Smooth muscle cell (in vitro differentiated cells): ENCODE data around the gene ARF6. TPM values are rescaled to one million over a fixed set of nuclear protein-coding genes. Genes with fewer than 3 reads are reported as not detected.

ENCODE experiments used
- DNase-seq: peaks from one replicate; lab custom pipeline; 2025; ENCODE audit not compliant: unreplicated experiment; lab: John Stamatoyannopoulos, UW
- H2AFZ ChIP-seq: fragments of 200-600 bp; sonication (generic); 2 replicates; pipeline ENCODE4 v1.6.0; 2016; ENCODE audit warnings: antibody characterized with exemption, low read depth, mild to moderate bottlenecking
- H3F3A ChIP-seq: fragments of 200-600 bp; sonication (generic); 2 replicates; pipeline ENCODE4 v1.6.0; 2017; ENCODE audit warnings: antibody characterized with exemption, low read depth
- H3K27ac ChIP-seq: fragments of 200-600 bp; sonication (generic); 2 replicates; pipeline ENCODE4 v1.5.1; 2016; ENCODE audit warnings: low read depth, mild to moderate bottlenecking
- H3K27me3 ChIP-seq: fragments of 200-600 bp; sonication (generic); 2 replicates; pipeline ENCODE4 v1.6.1; 2016; ENCODE audit warnings: low read depth, mild to moderate bottlenecking
- H3K36me3 ChIP-seq: fragments of 200-600 bp; sonication (generic); 2 replicates; pipeline ENCODE4 v1.5.1; 2016; ENCODE audit warnings: low read depth
- H3K4me1 ChIP-seq: fragments of 200-600 bp; sonication (generic); 2 replicates; pipeline ENCODE4 v1.5.1; 2016; ENCODE audit warnings: low read depth
- H3K4me2 ChIP-seq: fragments of 200-600 bp; sonication (generic); 2 replicates; pipeline ENCODE4 v1.6.0; 2016; ENCODE audit warnings: mild to moderate bottlenecking
- H3K4me3 ChIP-seq: fragments of 200-600 bp; sonication (generic); 2 replicates; pipeline ENCODE4 v1.5.1; 2016; ENCODE audit warnings: mild to moderate bottlenecking
- H3K79me2 ChIP-seq: fragments of 200-600 bp; sonication (generic); 2 replicates; pipeline ENCODE4 v1.6.0; 2016; ENCODE audit warnings: low read depth, mild to moderate bottlenecking
- H3K9ac ChIP-seq: fragments of 200-600 bp; sonication (generic); 2 replicates; pipeline ENCODE4 v1.6.0; 2016; ENCODE audit warnings: low read depth
- H3K9me3 ChIP-seq: fragments of 200-600 bp; sonication (generic); replicated peaks from 2 replicates; pipeline ENCODE4 v1.5.1; 2016; ENCODE audit warnings: low read depth
- H4K20me1 ChIP-seq: fragments of 200-600 bp; sonication (generic); 2 replicates; pipeline ENCODE4 v1.6.0; 2016; ENCODE audit warnings: low read depth
- WGBS: methylation state at CpG from one replicate; pipeline ENCODE4 v1.1.7; 2016; ENCODE audit warnings: low lambda C conversion rate; 5-methylcytosine and 5-hydroxymethylcytosine counted together
- polyA plus RNA-seq: library from polyadenylated mRNA; unstranded; fragments of >200 nt; fragmentation: Nextera tagmentation; extraction: Ambion mirVana; gene quantifications from 2 replicates; pipeline ENCODE4 v1.2.1, GENCODE V29; 2016
- small RNA-seq: library from RNA; depleted of rRNA; stranded (forward); fragments of <200 nt; gene quantifications from one replicate; pipeline ENCODE3, GENCODE V24; 2014
- total RNA-seq: library from RNA; depleted of rRNA; stranded (reverse); fragments of >200 nt; gene quantifications from 2 replicates; pipeline ENCODE4 v1.2.3, GENCODE V29; 2014
- TF ChIP-seq, protein P1 (sequence below): fragments of 200-600 bp; sonication (generic); IDR thresholded peaks from 2 replicates; pipeline ENCODE4 v1.5.1; 2017; ENCODE audit warnings: borderline replicate concordance, mild to moderate bottlenecking, antibody characterized with exemption; ENCODE audit not compliant: insufficient read depth, poor library complexity, severe bottlenecking

The ARF6 gene
- total and polyA plus RNA-seq, 2 experiments from 2014 or later = 59.8 to 68.7 TPM

GRCh38 chr14:49944501-49944900 is 51.6 kb downstream of the ARF6 start:
- TF ChIP-seq, protein P1, sequence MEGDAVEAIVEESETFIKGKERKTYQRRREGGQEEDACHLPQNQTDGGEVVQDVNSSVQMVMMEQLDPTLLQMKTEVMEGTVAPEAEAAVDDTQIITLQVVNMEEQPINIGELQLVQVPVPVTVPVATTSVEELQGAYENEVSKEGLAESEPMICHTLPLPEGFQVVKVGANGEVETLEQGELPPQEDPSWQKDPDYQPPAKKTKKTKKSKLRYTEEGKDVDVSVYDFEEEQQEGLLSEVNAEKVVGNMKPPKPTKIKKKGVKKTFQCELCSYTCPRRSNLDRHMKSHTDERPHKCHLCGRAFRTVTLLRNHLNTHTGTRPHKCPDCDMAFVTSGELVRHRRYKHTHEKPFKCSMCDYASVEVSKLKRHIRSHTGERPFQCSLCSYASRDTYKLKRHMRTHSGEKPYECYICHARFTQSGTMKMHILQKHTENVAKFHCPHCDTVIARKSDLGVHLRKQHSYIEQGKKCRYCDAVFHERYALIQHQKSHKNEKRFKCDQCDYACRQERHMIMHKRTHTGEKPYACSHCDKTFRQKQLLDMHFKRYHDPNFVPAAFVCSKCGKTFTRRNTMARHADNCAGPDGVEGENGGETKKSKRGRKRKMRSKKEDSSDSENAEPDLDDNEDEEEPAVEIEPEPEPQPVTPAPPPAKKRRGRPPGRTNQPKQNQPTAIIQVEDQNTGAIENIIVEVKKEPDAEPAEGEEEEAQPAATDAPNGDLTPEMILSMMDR = no peak
- DNase-seq = no peak
- no peaks in the 10 kb centered on the region for H3K36me3 ChIP-seq
- no peak overlapping the region for H3K9ac ChIP-seq
- no peaks in the 10 kb centered on the region for H3K9me3 ChIP-seq
- no peak overlapping the region for H3K4me3 ChIP-seq
- no peaks in the 10 kb centered on the region for H4K20me1 ChIP-seq
- 95% methylated on average over 1 of the region's 1 CpG for WGBS
- no peak overlapping the region for H2AFZ ChIP-seq
- no peak overlapping the region for H3K27ac ChIP-seq
- H3F3A ChIP-seq = peaks cover 5% of the 10 kb centered on the region
- no peak overlapping the region for H3K4me2 ChIP-seq
- peaks cover 12% of the 10 kb centered on the region for H3K4me1 ChIP-seq
- no peaks in the 10 kb centered on the region for H3K79me2 ChIP-seq
- H3K27me3 ChIP-seq = no peaks in the 10 kb centered on the region

DNA sequence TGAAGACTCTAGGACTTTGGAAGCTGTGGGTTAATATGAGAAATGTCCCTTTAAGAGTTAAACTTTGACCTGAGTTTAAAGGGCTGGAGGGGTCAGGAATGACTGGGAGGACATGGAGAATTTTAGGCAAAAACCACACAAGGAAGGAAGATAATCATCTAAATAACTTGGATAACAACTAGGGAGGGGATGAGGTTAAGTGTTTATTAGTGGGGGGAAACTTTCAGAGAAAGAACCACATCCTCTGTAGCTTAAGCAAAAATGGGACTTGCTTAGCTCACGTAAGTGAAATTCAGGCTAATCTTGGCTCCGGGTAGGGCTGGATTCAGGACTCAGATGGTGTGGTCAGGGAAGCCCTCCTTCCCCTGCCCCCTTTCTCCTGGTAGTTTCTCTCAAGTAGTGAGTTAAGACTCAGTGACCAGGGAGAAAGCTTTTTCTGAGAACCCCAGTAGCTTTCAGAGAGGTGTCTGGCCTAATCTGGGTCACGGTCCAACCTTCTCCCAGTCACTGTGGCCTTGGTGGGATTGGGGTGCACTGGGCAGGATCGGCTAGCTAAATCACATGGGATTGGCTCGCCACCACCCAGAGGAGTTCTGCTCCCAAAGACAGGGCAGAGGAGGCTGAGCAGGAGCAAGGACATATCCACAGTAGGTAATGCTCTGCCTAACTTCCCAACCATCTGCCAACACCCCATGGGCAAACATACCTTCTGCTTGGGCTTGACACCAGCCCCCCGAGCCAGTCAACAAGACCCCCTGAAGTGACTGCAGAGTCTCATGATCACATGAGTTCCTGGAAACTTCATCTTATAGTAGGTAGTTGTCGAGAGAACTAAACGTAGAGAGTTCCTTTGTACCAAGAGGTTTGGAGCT is 52.8 kb downstream of the ARF6 start:
- H3K36me3 ChIP-seq = no peaks in the 10 kb centered on the region
- no peaks in the 10 kb centered on the region for H4K20me1 ChIP-seq
- peaks cover 5% of the 10 kb centered on the region for H3F3A ChIP-seq
- no peaks in the 10 kb centered on the region for H3K9me3 ChIP-seq
- no peaks in the 10 kb centered on the region for H3K79me2 ChIP-seq
- H2AFZ ChIP-seq = peak overlapping the region; percentile 21
- peak overlapping the region; percentile 38 for H3K4me2 ChIP-seq
- no peak overlapping the region for H3K9ac ChIP-seq
- WGBS = 77% methylated on average over 8 of the region's 8 CpGs
- H3K27me3 ChIP-seq = no peaks in the 10 kb centered on the region
- peaks cover 11% of the 10 kb centered on the region for H3K4me1 ChIP-seq
- DNase-seq = no peak
- TF ChIP-seq, protein P1 = no peak
- no peak overlapping the region for H3K4me3 ChIP-seq
- peak overlapping the region; percentile 28 for H3K27ac ChIP-seq

Small RNA genes lying within 50 kb of the gene (small RNA-seq; reads per million reads assigned to genes)
- not detected for gene RF00017
- 319 reads per million, percentile 99 among the genes with 10 or more reads in this experiment for gene RN7SL2
- 11.0 reads per million, percentile 79 among the genes with 10 or more reads in this experiment for gene RN7SL3
- gene RNU6-189P = not detected

Other genes with a start within 250 kb of the ARF6 start
- gene POLE2, start 204.9 kb upstream of the ARF6 start, total RNA-seq = 4.1 and 9.6 TPM in 2 replicates
- gene POLE2, start 204.9 kb upstream of the ARF6 start, polyA plus RNA-seq = 3.7 and 7.5 TPM in 2 replicates
- 5.9 and 8.6 TPM in 2 replicates for gene KLHDC1, start 200.0 kb upstream of the ARF6 start, total RNA-seq
- 4.1 and 5.1 TPM in 2 replicates for gene KLHDC1, start 200.0 kb upstream of the ARF6 start, polyA plus RNA-seq
- 52.0 and 72.1 TPM in 2 replicates for gene KLHDC2, start 124.9 kb upstream of the ARF6 start, total RNA-seq
- 78.3 and 88.9 TPM in 2 replicates for gene KLHDC2, start 124.9 kb upstream of the ARF6 start, polyA plus RNA-seq
- 41.2 and 80.8 TPM in 2 replicates for gene NEMF, start 40.3 kb upstream of the ARF6 start, total RNA-seq
- 41.2 and 63.8 TPM in 2 replicates for gene NEMF, start 40.3 kb upstream of the ARF6 start, polyA plus RNA-seq
- gene VCPKMT, start 223.5 kb downstream of the ARF6 start, total RNA-seq = 13.0 and 22.6 TPM in 2 replicates
- 15.6 and 17.0 TPM in 2 replicates for gene VCPKMT, start 223.5 kb downstream of the ARF6 start, polyA plus RNA-seq